Peyer's patch (tissue), 4 donors: Measurements from ENCODE around the gene WDSUB1. TPM values are rescaled to one million over a fixed set of nuclear protein-coding genes. Genes with fewer than 3 reads are reported as not detected.

Experiments
- DNase-seq, 3 donors: peaks; one replicate each; pipeline ENCODE4 v3.0.0-alpha.2; 2017 to 2019
- H3K27ac ChIP-seq, 4 donors: fragments of 200-600 bp; sonication (generic); one replicate each; pipeline ENCODE4 v1.5.1; 2016 to 2019
- H3K27me3 ChIP-seq, 2 donors: fragments of 200-600 bp; sonication (generic); one replicate each; pipeline ENCODE4 v1.5.1; 2019
- H3K36me3 ChIP-seq, 3 donors: fragments of 200-600 bp; sonication (generic); one replicate each; pipeline ENCODE4 v1.5.1; 2016 to 2019
- H3K4me1 ChIP-seq, 4 donors: fragments of 200-600 bp; sonication (generic); one replicate each; pipeline ENCODE4 v1.5.1; 2016 to 2019
- H3K4me3 ChIP-seq, 4 donors: fragments of 200-600 bp; sonication (generic); 1 replicate in 3 of 4; 2 replicates in 1 of 4; pipeline ENCODE4 v1.5.1; 2016 to 2019; ENCODE audit warnings: mild to moderate bottlenecking in 1 of 4
- H3K9me3 ChIP-seq, 4 donors: fragments of 200-600 bp; sonication (generic); one replicate each; pipeline ENCODE4 v1.5.1; 2016 to 2019; ENCODE audit warnings: mild to moderate bottlenecking in 1 of 4
- CTCF ChIP-seq, 6 experiments: fragments of 450-650 bp in 4 of 6; fragments of 200-600 bp in 2 of 6; sonication (generic) in 1 of 6; IDR thresholded peaks; one replicate each; pipeline ENCODE4 v1.5.1; 2017 to 2019; ENCODE audit warnings: antibody characterized with exemption in 6 of 6, mild to moderate bottlenecking in 3 of 6, moderate library complexity in 1 of 6
- POLR2A ChIP-seq, 2 donors: fragments of 450-650 bp; IDR thresholded peaks; one replicate each; pipeline ENCODE4 v1.5.1; 2017; ENCODE audit warnings: antibody characterized with exemption in 2 of 2, mild to moderate bottlenecking in 2 of 2, moderate library complexity in 2 of 2
- total RNA-seq, 4 donors: library from RNA; depleted of rRNA; stranded (reverse); fragments of >200 nt; gene quantifications; one replicate each; pipeline ENCODE4 v1.1.0, GENCODE V29; 2016

The WDSUB1 gene
- total RNA-seq, 4 donors from 2014 or later = 4.0 to 9.9 (median 8.4) TPM

DNA sequence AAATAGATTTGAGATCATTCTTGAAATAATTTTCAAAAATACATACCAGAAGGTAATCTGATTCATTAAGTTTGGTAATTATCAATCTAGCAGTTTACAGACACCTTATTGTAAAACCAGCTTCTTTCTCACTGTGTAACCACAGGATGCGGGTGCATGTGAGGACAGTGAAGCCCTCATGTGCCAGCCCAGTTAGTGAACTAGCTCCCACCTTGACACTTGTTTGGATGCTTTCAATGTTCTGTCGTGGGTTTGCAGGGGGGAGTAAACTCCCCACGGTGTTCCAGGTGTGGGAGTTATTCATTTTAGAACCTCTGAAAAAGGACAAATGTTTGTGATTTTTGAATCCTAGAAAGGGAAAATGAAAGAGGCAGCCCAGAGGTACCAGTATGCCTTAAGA, 59.0 kb downstream of the WDSUB1 start:
- DNase-seq = no peak
- Histone ChIP-seq H3K9me3 (no peaks in the 10 kb centered on the region), H3K27me3 (no peaks in the 10 kb centered on the region), H3K4me3 (no peak overlapping the region), H3K36me3 (peaks cover 0 to 73% (median 0%) of the 10 kb centered on the region in 3 donors), H3K27ac (no peak overlapping the region), H3K4me1 (no peaks in the 10 kb centered on the region)
- TF ChIP-seq POLR2A (IDR thresholded peaks at IDR 0.05) = no peak
- no peak for TF ChIP-seq CTCF (IDR thresholded peaks at IDR 0.05)

DNA sequence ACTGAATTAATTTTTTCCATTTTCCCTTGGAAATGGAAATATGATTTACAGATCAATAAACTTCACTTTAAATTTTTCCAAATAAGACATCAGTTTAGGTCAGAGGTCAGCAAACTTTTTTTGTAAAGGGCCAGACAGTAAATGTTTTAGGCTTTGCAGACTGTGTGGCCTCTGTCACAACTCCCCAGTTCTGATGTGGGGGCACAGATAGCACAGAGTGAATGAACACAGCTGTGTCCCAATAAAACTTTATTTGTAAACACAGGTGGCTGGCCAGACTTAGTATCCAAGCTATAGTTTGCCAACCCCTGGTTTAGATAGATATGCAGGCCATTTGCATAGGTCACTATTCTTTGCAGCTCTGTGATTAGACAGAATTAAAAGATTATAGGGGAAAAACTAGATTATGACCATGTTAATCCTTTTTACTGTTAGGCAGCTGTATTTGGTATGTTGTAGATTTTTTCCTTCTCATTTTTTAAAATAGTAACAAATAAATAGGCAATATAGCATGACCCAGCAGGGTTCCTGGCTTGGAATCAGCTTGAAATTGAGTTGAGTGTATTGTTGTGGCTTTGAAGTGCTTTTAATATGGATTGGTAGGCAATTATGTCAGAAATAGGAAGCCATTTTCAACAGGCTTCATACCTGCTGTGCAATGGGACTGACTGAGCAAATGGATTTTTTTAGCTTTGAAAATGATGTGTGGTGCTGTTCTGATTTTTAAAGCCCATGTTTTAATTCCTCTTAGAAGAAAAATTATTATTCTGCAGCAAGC, 59.7 kb downstream of the WDSUB1 start:
- Histone ChIP-seq H3K4me1 (no peaks in the 10 kb centered on the region), H3K36me3 (peaks cover 0 to 71% (median 0%) of the 10 kb centered on the region in 3 donors), H3K27me3 (no peaks in the 10 kb centered on the region), H3K9me3 (no peaks in the 10 kb centered on the region), H3K27ac (no peak overlapping the region), H3K4me3 (no peak overlapping the region)
- TF ChIP-seq CTCF (IDR thresholded peaks at IDR 0.05) (no peak), POLR2A (IDR thresholded peaks at IDR 0.05) (no peak)
- DNase-seq = no peak

GRCh38 chr2:159226059-159226461, 60.4 kb downstream of the WDSUB1 start:
- no peak for DNase-seq
- H3K4me1 ChIP-seq = no peaks in the 10 kb centered on the region
- peaks cover 0 to 73% (median 0%) of the 10 kb centered on the region in 3 donors for H3K36me3 ChIP-seq
- no peaks in the 10 kb centered on the region for H3K9me3 ChIP-seq
- no peaks in the 10 kb centered on the region for H3K27me3 ChIP-seq
- TF ChIP-seq POLR2A (IDR thresholded peaks at IDR 0.05) (no peak), CTCF (IDR thresholded peaks at IDR 0.05) (no peak)
- H3K4me3 ChIP-seq = no peak overlapping the region
- H3K27ac ChIP-seq = no peak overlapping the region

DNA sequence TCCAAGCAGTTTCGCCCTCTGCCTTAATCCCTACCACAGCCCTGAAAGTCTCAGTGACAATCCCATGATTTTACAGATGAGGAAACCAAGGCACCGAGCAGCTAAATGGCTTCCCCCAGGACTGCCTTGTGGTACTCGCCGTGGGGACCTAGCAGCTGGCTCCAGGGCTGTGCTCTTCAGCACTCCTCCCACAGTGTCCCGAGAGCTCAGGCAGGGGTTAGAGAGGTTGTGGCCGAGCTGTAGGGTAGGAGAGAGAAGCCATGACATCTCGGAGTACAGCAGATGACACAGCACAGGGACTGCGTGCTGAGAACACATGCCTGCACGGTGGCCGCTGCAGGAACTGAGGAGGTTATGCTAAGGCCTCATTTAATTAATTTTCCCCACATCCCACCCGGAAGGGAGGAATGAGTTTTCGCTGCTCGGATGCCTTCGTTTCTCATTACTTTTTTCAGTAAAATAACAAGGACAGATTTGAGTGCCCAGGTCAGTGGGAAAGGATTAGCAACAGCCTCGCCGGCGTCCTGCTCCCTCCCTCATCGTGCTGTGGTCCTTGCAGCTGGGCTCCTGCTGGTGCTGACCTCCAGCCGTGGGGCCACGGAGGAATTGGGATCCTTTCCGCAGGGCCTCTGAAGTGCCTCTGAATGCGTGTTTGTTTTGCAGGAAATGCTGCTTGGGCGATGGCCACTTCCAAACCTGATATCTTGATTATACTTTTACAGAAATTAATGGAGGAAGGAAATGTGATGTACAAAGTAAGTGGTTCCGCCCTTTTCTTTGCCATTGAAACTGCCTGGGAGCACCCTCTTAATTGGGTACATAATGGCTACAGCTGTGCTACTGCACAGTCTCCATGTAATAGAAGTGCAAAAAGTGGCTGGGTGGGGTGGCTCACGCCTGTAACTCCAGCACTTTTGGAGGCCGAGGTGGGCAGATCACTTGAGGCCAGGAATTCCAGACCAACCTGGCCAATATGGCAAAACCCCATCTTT, 61.2 kb downstream of the WDSUB1 start:
- H3K36me3 ChIP-seq = peaks cover 0 to 73% (median 0%) of the 10 kb centered on the region in 3 donors
- H3K27me3 ChIP-seq = no peaks in the 10 kb centered on the region
- no peak overlapping the region for H3K27ac ChIP-seq
- TF ChIP-seq CTCF (IDR thresholded peaks at IDR 0.05) (no peak), POLR2A (IDR thresholded peaks at IDR 0.05) (no peak)
- no peaks in the 10 kb centered on the region for H3K4me1 ChIP-seq
- no peaks in the 10 kb centered on the region for H3K9me3 ChIP-seq
- no peak overlapping the region for H3K4me3 ChIP-seq
- no peak for DNase-seq

DNA sequence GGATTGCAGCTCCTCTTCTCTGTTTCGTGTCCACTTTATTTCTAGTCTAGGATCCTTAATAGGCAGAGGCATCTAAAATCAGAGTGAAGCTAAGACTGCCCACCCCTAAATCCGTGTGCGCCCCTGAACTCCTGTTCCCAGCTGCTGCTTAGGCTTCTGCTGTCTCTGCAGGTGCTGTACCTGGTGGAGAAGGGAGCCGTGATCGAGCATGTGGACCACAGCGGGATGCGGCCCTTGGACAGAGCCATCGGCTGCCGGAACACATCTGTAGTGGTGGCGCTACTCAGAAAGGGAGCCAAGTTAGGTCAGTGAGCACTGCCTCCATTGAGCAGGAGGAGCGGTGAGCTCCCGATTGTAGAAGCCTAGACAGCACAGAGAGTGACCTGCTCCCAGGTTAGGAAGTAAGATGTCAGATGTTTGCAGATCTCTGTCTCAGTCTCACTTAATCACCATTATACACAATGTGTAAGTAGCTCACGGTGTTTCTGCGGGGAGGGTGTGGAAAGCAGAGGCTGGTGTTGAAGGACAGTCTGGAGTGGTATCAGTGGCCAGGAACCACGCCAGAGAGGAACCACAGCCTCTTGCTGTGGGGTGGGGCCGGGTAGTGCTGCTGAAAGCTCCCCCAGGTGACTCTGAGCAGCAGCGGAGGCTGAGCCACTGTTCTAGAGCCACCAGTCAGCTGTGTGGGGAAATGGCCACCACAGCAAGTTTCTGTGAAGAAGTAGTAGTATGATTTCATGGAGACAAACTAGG, 62.3 kb downstream of the WDSUB1 start:
- H3K36me3 ChIP-seq = peaks cover 0 to 71% (median 0%) of the 10 kb centered on the region in 3 donors
- no peak overlapping the region for H3K27ac ChIP-seq
- TF ChIP-seq POLR2A (IDR thresholded peaks at IDR 0.05) (no peak), CTCF (IDR thresholded peaks at IDR 0.05) (no peak)

More for the DNA sequence above, 62.3 kb downstream of the WDSUB1 start:
- no peak for DNase-seq
- H3K9me3 ChIP-seq = no peaks in the 10 kb centered on the region
- H3K4me1 ChIP-seq = no peaks in the 10 kb centered on the region
- no peak overlapping the region for H3K4me3 ChIP-seq
- H3K27me3 ChIP-seq = no peaks in the 10 kb centered on the region
